Placental pericyte (primary cell): ENCODE data around the gene LUM. TPM values are rescaled to one million over a fixed set of nuclear protein-coding genes. Genes with fewer than 3 reads are reported as not detected.

ENCODE experiments used
- total RNA-seq: library from RNA; depleted of rRNA; stranded (reverse); fragments of >200 nt; gene quantifications from 2 replicates; pipeline ENCODE4 v1.2.3, GENCODE V29; 2012

LUM gene
- total RNA-seq = 151 and 1,377 TPM in 2 replicates

DNA sequence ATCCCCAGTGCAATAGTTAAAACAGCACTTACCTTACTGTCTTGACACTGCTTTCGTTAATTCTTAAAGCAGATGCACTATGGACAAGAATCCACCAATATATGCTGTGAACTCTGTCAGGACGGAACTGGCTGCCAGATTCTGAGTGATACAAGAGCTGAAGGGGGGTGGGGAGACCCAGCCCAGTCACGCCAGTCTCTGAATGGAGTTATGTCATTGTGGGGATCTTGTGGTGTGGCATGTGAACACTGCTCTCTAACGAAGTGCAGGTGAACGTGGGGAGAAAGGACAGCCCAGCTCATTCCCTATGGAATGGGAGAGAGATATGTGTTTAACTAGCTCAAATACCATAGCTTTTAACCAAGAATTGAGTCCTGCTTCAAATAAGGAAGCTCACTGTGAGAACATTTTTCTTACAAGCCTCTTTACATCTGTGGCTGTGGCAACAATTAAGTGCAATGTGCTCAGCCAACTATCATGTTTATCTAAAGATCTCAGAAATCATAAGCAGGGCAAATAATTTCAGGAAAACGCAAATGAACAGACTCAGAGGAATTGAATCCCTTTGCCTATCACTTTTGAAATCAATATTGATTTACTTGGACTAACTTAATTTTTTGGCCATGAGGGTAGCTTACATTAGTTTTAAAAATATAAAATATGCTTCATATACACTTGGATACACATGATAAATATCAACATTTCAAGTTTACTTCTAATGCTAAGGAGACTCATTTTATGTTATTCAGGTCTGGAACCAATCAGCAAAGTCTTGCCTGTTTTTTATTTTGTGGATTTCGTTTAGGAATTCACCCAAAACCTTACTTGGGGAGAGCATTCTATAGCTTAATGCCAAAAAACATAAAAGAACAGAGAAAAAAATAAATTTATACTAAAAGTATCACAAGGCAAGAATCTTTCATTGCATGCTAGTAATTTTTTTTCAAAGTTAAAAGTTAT lies at the start of gene LUM:
Gene LUM, minus strand, starts transcription at position 129 of the 960 bp plus-strand sequence. CDS start 2,515 bp downstream, outside the sequence.

DNA sequence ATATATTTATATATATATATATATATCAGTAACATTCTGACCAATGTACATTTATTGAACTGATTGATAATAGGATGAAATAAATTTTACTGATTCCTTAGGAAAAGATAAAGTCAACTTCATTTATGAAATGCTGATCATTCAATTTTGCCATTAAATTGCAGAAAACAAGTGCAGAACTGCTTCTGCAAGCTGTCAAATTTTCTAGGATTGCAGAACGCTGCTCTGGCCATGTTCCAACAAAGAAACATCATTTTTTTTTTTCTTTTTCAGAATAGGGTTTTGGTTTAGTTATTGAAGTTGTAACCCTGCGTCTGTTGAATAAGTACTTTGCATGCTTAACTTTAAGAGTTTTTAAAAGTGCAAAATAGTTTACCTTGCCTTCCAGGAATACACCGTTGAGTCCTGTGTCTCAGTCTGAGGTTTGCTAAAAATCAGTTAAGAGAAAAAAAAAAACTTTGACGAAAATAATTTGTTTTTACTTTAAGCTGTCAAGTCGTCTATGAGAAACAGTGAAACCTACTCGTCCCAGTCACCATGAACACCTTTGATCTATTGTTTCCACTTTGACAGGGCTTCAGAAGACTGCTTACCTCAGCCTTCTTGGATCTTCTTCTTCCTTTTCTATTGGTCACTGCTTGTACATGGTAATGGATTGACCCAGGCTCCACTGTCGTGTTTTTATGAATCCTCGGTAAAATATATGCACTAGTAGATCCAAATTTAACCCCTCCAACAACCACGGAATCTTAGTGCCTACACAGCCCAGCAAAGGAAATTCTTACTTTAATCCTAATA lies 53.7 kb downstream of the LUM start, which contains the start of gene KERA:
Gene KERA, minus strand, starts transcription at position 657 of the 798 bp plus-strand sequence. CDS start 1,743 bp downstream, outside the sequence.

Other genes with a start within 250 kb of the LUM start
- gene CCER1, start 156.3 kb downstream of the LUM start, total RNA-seq = not detected in 2 replicates
- not detected in 2 replicates for gene EPYC, start 106.5 kb downstream of the LUM start, total RNA-seq
- not detected in 2 replicates for gene KERA, start 53.5 kb downstream of the LUM start, total RNA-seq
- gene DCN, start 71.3 kb upstream of the LUM start, total RNA-seq = 131 and 1,080 TPM in 2 replicates